ENCODE data around the gene SERINC3. TPM values are rescaled to one million over a fixed set of nuclear protein-coding genes. Genes with fewer than 3 reads are reported as not detected.

The SERINC3 gene
- total RNA-seq, 5 donors from 2014 or later (not counting 1 experiment from before 2014, with no cell fraction given) = 60.5 to 83.0 (median 78.4) TPM

DNA sequence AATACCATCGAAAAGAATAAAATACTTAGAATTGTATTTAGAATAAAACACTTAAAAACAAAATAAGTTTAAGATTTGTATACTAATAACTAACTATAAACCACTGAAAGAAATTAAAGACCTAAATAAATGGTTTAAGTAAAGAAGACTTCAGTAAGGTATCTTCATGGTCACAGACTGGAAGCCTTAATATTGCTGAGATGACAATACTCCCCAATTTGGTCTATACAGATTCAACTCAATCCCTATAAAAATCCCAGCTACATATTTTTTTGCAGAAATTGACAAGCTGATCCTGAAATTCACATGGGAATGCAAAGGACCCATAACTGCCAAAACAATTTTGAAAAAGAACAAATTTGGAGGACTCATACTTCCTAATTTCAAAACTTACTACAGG, 18.9 kb downstream of the SERINC3 start:
- Histone ChIP-seq H3K36me3 (ENCODE audit: control insufficient read depth in 2 of 2, extremely low read depth in 1 of 2, insufficient read depth in 1 of 2, low read length in 1 of 2) (peaks cover 20 to 86% of the 10 kb centered on the region in 2 donors), H3K27me3 (replicated peaks in 1 of 2; ENCODE audit: control insufficient read depth in 2 of 2, extremely low read depth in 1 of 2, insufficient read depth in 2 of 2, low read length in 1 of 2) (no peaks in the 10 kb centered on the region), H3K9me3 (no peaks in the 10 kb centered on the region), H3K4me3 (ENCODE audit: control insufficient read depth in 1 of 2, extremely low read depth in 1 of 2, low read length in 1 of 2) (no peak overlapping the region), H3K27ac (ENCODE audit: low read length) (no peak overlapping the region), H3K4me1 (ENCODE audit: control insufficient read depth in 1 of 2, extremely low read depth in 1 of 2, insufficient read depth in 2 of 2, low read length in 2 of 2) (no peaks in the 10 kb centered on the region)
- CTCF ChIA-PET = interaction anchor here in 1 of 2 donors (0.6 to 1.2 kb wide), 4 partner anchors 13 to 295 kb away, joined by 3 to 5 read pairs (median 4); partner anchors contain the start of gene SERINC3
- WGBS (ENCODE audit: insufficient coverage) = no CpG with 5 or more reads among the region's 1 CpG
- H3K4me3 Mint-ChIP-seq = no peak overlapping the region
- H3K9me3 Mint-ChIP-seq = no peaks in the 10 kb centered on the region
- peaks cover 1 to 6% (median 5%) of the 10 kb centered on the region in 3 donors for H3K4me1 Mint-ChIP-seq
- peaks cover 48% of the 10 kb centered on the region for H3K36me3 Mint-ChIP-seq
- H3K27ac Mint-ChIP-seq = no peak overlapping the region
- POLR2A ChIA-PET = interaction anchor here in 1 of 2 donors (1.5 kb wide), 1 partner anchor 15 kb away, joined by 7 read pairs; no protein-coding TSS in a partner anchor
- no peak for DNase-seq
- ATAC-seq (replicated peaks in 1 of 4) = no peak
- no peaks in the 10 kb centered on the region for H3K27me3 Mint-ChIP-seq

DNA sequence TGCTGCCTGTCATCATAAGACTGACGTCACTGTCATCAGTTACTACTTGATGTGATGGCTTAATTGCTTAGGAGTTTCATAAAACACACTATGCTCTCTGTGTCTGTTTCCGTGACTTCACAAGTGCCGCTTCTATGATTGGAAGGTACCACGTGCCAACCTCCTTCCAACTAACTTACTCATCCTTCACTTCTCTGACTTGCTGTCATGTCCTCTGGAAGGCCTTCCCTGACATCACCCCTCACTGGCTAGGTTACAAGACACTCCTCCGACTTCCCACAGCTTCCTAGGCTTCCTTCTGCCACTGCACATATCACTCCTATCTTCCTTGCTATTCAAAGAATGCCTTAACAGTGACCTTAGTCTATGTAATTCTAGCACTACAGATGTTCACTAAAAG, 20.4 kb downstream of the SERINC3 start:
- no peaks in the 10 kb centered on the region for H3K27me3 ChIP-seq (replicated peaks in 1 of 2; ENCODE audit: control insufficient read depth in 2 of 2, extremely low read depth in 1 of 2, insufficient read depth in 2 of 2, low read length in 1 of 2)
- no peak for ATAC-seq (replicated peaks in 1 of 4)
- H3K4me1 Mint-ChIP-seq = peaks cover 6 to 17% (median 12%) of the 10 kb centered on the region in 3 donors
- H3K4me3 ChIP-seq (ENCODE audit: control insufficient read depth in 1 of 2, extremely low read depth in 1 of 2, low read length in 1 of 2) = no peak overlapping the region
- peaks cover 11 to 86% of the 10 kb centered on the region in 2 donors for H3K36me3 ChIP-seq (ENCODE audit: control insufficient read depth in 2 of 2, extremely low read depth in 1 of 2, insufficient read depth in 1 of 2, low read length in 1 of 2)
- peaks cover 56% of the 10 kb centered on the region for H3K36me3 Mint-ChIP-seq
- no peak for DNase-seq
- 97% methylated on average over 4 of the region's 5 CpGs for WGBS (ENCODE audit: insufficient coverage)
- no peak overlapping the region for H3K27ac ChIP-seq (ENCODE audit: low read length)
- CTCF ChIA-PET = no interaction called here
- H3K9me3 Mint-ChIP-seq = no peaks in the 10 kb centered on the region
- no peaks in the 10 kb centered on the region for H3K27me3 Mint-ChIP-seq
- POLR2A ChIA-PET = no interaction called here
- H3K4me1 ChIP-seq (ENCODE audit: control insufficient read depth in 1 of 2, extremely low read depth in 1 of 2, insufficient read depth in 2 of 2, low read length in 2 of 2) = no peaks in the 10 kb centered on the region
- H3K9me3 ChIP-seq = no peaks in the 10 kb centered on the region
- peak overlapping the region in 1 of 2 donors; percentile 5 for H3K27ac Mint-ChIP-seq
- no peak overlapping the region for H3K4me3 Mint-ChIP-seq

DNA sequence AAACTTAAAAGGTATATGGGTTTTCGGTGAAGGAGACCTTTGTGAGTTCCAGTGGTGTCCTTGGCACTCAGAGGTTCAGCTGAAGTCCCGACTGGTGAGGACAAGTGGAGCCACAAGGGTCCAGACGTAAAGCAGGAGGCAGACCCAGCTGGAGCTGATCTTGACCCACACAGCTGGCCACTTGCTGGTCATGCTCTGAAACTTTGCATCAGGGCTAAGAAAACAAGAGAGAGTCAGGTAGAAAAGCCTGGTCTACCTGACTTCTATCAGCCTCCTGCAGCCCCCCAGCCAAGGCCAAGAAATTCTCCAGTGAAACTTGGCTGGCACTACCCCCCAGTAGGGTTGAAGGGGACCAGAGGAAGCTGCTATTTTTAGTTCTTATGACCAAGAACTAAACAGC, 21.6 kb downstream of the SERINC3 start:
- H3K4me1 ChIP-seq (ENCODE audit: control insufficient read depth in 1 of 2, extremely low read depth in 1 of 2, insufficient read depth in 2 of 2, low read length in 2 of 2) = no peaks in the 10 kb centered on the region
- no peaks in the 10 kb centered on the region for H3K27me3 Mint-ChIP-seq
- no peak overlapping the region for H3K27ac Mint-ChIP-seq
- no peaks in the 10 kb centered on the region for H3K9me3 Mint-ChIP-seq
- peaks cover 6 to 29% (median 24%) of the 10 kb centered on the region in 3 donors for H3K4me1 Mint-ChIP-seq
- WGBS (ENCODE audit: insufficient coverage) = 83% methylated on average over 2 of the region's 3 CpGs
- ATAC-seq (replicated peaks in 1 of 4) (no peak), DNase-seq (no peak)
- H3K9me3 ChIP-seq = no peaks in the 10 kb centered on the region
- no peak overlapping the region for H3K27ac ChIP-seq (ENCODE audit: low read length)
- H3K27me3 ChIP-seq (replicated peaks in 1 of 2; ENCODE audit: control insufficient read depth in 2 of 2, extremely low read depth in 1 of 2, insufficient read depth in 2 of 2, low read length in 1 of 2) = no peaks in the 10 kb centered on the region
- POLR2A ChIA-PET = no interaction called here
- H3K36me3 ChIP-seq (ENCODE audit: control insufficient read depth in 2 of 2, extremely low read depth in 1 of 2, insufficient read depth in 1 of 2, low read length in 1 of 2) = peaks cover 11 to 90% of the 10 kb centered on the region in 2 donors
- H3K4me3 ChIP-seq (ENCODE audit: control insufficient read depth in 1 of 2, extremely low read depth in 1 of 2, low read length in 1 of 2) = no peak overlapping the region
- CTCF ChIA-PET = no interaction called here
- H3K36me3 Mint-ChIP-seq = peaks cover 67% of the 10 kb centered on the region
- H3K4me3 Mint-ChIP-seq = no peak overlapping the region

DNA sequence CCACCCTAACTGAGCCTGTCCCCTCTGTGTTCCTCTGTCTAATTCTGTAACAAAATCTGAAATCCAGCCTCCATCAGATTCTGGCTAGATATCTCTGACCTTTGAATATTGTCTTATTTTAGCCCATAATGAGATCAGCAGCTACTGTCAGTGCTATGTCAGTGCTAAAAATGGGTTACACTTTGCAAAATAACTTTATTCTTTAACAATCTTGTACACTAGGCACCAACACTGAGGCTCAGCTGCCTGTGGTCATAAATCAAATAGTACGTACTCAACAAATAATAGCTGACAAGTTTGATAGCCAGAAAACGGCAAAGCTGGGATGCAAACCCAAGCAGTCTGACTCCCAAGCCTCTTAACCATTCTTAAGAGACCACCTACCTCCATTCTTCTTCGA, 24.1 kb downstream of the SERINC3 start:
- POLR2A ChIA-PET = no interaction called here
- CTCF ChIA-PET = interaction anchor here in 1 of 2 donors (0.6 kb wide), 1 partner anchor 113 kb away, joined by 4 read pairs; no protein-coding TSS in a partner anchor
- H3K9me3 ChIP-seq = no peaks in the 10 kb centered on the region
- H3K27ac ChIP-seq (ENCODE audit: low read length) = no peak overlapping the region
- DNase-seq = no peak
- H3K27ac Mint-ChIP-seq = peak overlapping the region; percentile 16 to 74
- WGBS (ENCODE audit: insufficient coverage) = 96% methylated on average over 3 of the region's 3 CpGs
- no peaks in the 10 kb centered on the region for H3K9me3 Mint-ChIP-seq
- peaks cover 64% of the 10 kb centered on the region for H3K36me3 Mint-ChIP-seq
- peaks cover 6 to 43% (median 29%) of the 10 kb centered on the region in 3 donors for H3K4me1 Mint-ChIP-seq
- peaks cover 4 to 90% of the 10 kb centered on the region in 2 donors for H3K36me3 ChIP-seq (ENCODE audit: control insufficient read depth in 2 of 2, extremely low read depth in 1 of 2, insufficient read depth in 1 of 2, low read length in 1 of 2)
- ATAC-seq (replicated peaks in 1 of 4) = no peak
- no peak overlapping the region for H3K4me3 ChIP-seq (ENCODE audit: control insufficient read depth in 1 of 2, extremely low read depth in 1 of 2, low read length in 1 of 2)
- H3K27me3 ChIP-seq (replicated peaks in 1 of 2; ENCODE audit: control insufficient read depth in 2 of 2, extremely low read depth in 1 of 2, insufficient read depth in 2 of 2, low read length in 1 of 2) = no peaks in the 10 kb centered on the region
- no peak overlapping the region for H3K4me3 Mint-ChIP-seq
- H3K4me1 ChIP-seq (ENCODE audit: control insufficient read depth in 1 of 2, extremely low read depth in 1 of 2, insufficient read depth in 2 of 2, low read length in 2 of 2) = no peaks in the 10 kb centered on the region
- no peaks in the 10 kb centered on the region for H3K27me3 Mint-ChIP-seq

DNA sequence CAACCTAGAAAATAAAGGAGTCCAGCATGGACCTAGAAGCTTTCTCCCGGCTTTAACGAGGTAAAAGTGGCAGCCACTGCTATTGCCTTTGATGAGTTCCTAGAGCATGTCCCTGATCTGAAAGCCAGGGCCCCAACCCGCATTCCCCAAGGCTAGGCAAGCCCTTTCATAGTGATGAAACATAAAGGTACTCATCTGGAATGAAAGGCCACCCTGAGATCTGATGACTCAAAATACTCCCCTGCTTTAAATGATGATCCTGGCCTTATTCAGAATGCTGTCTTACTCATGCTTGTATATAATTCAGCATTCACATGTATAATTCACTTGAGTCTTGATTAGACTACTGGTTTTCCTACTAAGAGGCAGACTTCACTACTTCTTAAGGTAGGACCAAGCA, 24.9 kb downstream of the SERINC3 start:
- H3K4me3 Mint-ChIP-seq = no peak overlapping the region
- Histone ChIP-seq H3K27me3 (replicated peaks in 1 of 2; ENCODE audit: control insufficient read depth in 2 of 2, extremely low read depth in 1 of 2, insufficient read depth in 2 of 2, low read length in 1 of 2) (no peaks in the 10 kb centered on the region), H3K4me1 (ENCODE audit: control insufficient read depth in 1 of 2, extremely low read depth in 1 of 2, insufficient read depth in 2 of 2, low read length in 2 of 2) (peaks cover 0 to 4% of the 10 kb centered on the region in 2 experiments), H3K27ac (ENCODE audit: low read length) (no peak overlapping the region), H3K9me3 (no peaks in the 10 kb centered on the region), H3K4me3 (ENCODE audit: control insufficient read depth in 1 of 2, extremely low read depth in 1 of 2, low read length in 1 of 2) (no peak overlapping the region), H3K36me3 (ENCODE audit: control insufficient read depth in 2 of 2, extremely low read depth in 1 of 2, insufficient read depth in 1 of 2, low read length in 1 of 2) (peaks cover 6 to 90% of the 10 kb centered on the region in 2 donors)
- peaks cover 6 to 47% (median 34%) of the 10 kb centered on the region in 3 donors for H3K4me1 Mint-ChIP-seq
- no peaks in the 10 kb centered on the region for H3K9me3 Mint-ChIP-seq
- ChIA-PET POLR2A (no interaction called here), CTCF (no interaction called here)
- DNase-seq (no peak), ATAC-seq (replicated peaks in 1 of 4) (no peak)
- peak overlapping the region; percentile 63 to 77 for H3K27ac Mint-ChIP-seq
- 55% methylated on average over 2 of the region's 3 CpGs for WGBS (ENCODE audit: insufficient coverage)
- H3K36me3 Mint-ChIP-seq = peaks cover 67% of the 10 kb centered on the region
- no peaks in the 10 kb centered on the region for H3K27me3 Mint-ChIP-seq

DNA sequence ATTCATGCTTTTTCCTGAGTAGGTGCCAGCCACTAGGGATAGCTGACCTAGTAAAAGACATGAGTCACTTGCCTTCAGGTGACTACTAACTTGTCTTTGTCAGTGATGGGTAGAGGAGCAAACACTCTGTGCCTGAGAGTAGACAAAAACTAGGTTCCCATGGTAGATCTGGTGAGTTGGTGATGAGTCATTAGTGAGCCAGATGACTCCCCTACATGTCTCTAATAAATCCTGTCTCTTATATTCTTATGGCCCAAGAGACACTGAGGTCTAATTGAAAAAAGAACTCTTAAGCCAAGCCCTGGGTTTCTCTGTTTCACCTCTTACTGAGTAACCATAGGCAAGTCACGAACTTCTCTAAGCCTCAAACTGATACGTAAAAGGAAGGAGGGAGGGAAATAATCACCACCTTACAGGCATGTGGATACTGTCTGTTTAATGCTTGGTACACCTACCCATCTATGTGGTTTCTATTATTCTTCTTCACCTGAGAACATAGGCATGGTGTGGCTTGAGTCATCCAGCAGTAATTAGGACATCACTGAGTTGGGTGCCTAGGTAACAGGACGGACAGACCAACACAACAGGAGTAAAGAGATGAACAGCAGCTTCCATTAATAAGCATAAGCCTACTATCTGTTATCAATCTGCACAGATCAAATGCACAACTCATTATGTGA, 25.9 kb downstream of the SERINC3 start:
- no CpG with 5 or more reads among the region's 3 CpGs for WGBS (ENCODE audit: insufficient coverage)
- Histone ChIP-seq H3K4me1 (ENCODE audit: control insufficient read depth in 1 of 2, extremely low read depth in 1 of 2, insufficient read depth in 2 of 2, low read length in 2 of 2) (peaks cover 0 to 10% of the 10 kb centered on the region in 2 experiments), H3K27ac (ENCODE audit: low read length) (no peak overlapping the region), H3K27me3 (replicated peaks in 1 of 2; ENCODE audit: control insufficient read depth in 2 of 2, extremely low read depth in 1 of 2, insufficient read depth in 2 of 2, low read length in 1 of 2) (no peaks in the 10 kb centered on the region), H3K4me3 (ENCODE audit: control insufficient read depth in 1 of 2, extremely low read depth in 1 of 2, low read length in 1 of 2) (no peak overlapping the region), H3K36me3 (ENCODE audit: control insufficient read depth in 2 of 2, extremely low read depth in 1 of 2, insufficient read depth in 1 of 2, low read length in 1 of 2) (peaks cover 6 to 85% of the 10 kb centered on the region in 2 donors), H3K9me3 (no peaks in the 10 kb centered on the region)
- H3K9me3 Mint-ChIP-seq = no peaks in the 10 kb centered on the region
- H3K4me3 Mint-ChIP-seq = no peak overlapping the region
- peaks cover 6 to 57% (median 42%) of the 10 kb centered on the region in 3 donors for H3K4me1 Mint-ChIP-seq
- peak overlapping the region; percentile 63 to 79 for H3K27ac Mint-ChIP-seq
- peaks cover 66% of the 10 kb centered on the region for H3K36me3 Mint-ChIP-seq
- H3K27me3 Mint-ChIP-seq = no peaks in the 10 kb centered on the region
- ChIA-PET POLR2A (interaction anchor here in 1 of 2 donors (0.6 kb wide), 1 partner anchor 45 kb away, joined by 3 read pairs; no protein-coding TSS in a partner anchor), CTCF (no interaction called here)
- DNase-seq (no peak), ATAC-seq (replicated peaks in 1 of 4) (peak in 3 of 4 experiments; percentile 55 to 76 (median 60))

All from T-cell (primary cell).